GM12878 (cell line): Measurements from ENCODE around the gene SLC2A4. TPM values are rescaled to one million over a fixed set of nuclear protein-coding genes. Genes with fewer than 3 reads are reported as not detected.
A peak's percentile ranks its signal among the peaks of the same experiment; 100 is the strongest.

Source experiments
- ATAC-seq: fragments of 200-7000 bp; cut with Tn5 transposase; 3 replicates; pipeline ENCODE4 v1.9.1; 2020; ENCODE audit warnings: mild to moderate bottlenecking, moderate library complexity
- BruUV-seq: library from RNA; stranded (reverse); fragments of 400-500 nt; replicated peaks from 2 replicates; lab custom pipeline; 2021; lab: Mats Ljungman, UMichigan
- CTCF ChIA-PET: fragments of 300-600 bp; sonication (Branson Sonifier 250); formaldehyde crosslinking; extraction: SDS; loops from one replicate; lab custom pipeline; 2021; ENCODE audit warnings: inconsistent platforms; lab: Yijun Ruan, JAX
- POLR2A ChIA-PET: fragments of 350-600 bp; formaldehyde crosslinking; extraction: SDS; loops from one replicate; lab custom pipeline; 2021; ENCODE audit warnings: inconsistent platforms; lab: Charles Lee
- RAD21 ChIA-PET: fragments of 300-600 bp; sonication (Branson Sonifier 250); formaldehyde crosslinking; loops from one replicate; lab custom pipeline; 2023; ENCODE audit warnings: antibody characterized with exemption; ENCODE audit not compliant: unreplicated experiment; lab: Charles Lee
- SMC1A ChIA-PET: fragments of 300-600 bp; sonication (Branson Sonifier 250); formaldehyde crosslinking; loops from one replicate; lab custom pipeline; 2023; ENCODE audit not compliant: unreplicated experiment, uncharacterized antibody; lab: Charles Lee
- DNase-seq: peaks from one replicate; pipeline ENCODE4 v3.0.0-alpha.2; 2011; ENCODE audit warnings: low read depth, low spot score
- FAIRE-seq: peaks from 3 replicates; lab custom pipeline; 2011; peaks lifted over from hg19 to GRCh38; lab: Jason Lieb, UNC
- H2AFZ ChIP-seq: 2 replicates; pipeline ENCODE4 v1.6.0; 2011; ENCODE audit warnings: low read depth, low read length, control low read depth; ENCODE audit not compliant: control insufficient read depth
- H3K27ac ChIP-seq: 2 replicates; pipeline ENCODE4 v1.5.1; 2011; ENCODE audit warnings: control low read depth; ENCODE audit not compliant: control insufficient read depth, insufficient read depth
- H3K27me3 ChIP-seq, 2 experiments: replicated peaks in 1 of 2; 2 replicates each; pipeline versions ENCODE4 v1.6.0 to v1.6.1; 2011; ENCODE audit warnings: low read length in 1 of 2; ENCODE audit not compliant: control insufficient read depth in 2 of 2, insufficient read depth in 2 of 2
- H3K36me3 ChIP-seq, 2 experiments: 2 replicates each; pipeline ENCODE4 v1.5.1; 2011; ENCODE audit warnings: low read length in 1 of 2; ENCODE audit not compliant: control insufficient read depth in 2 of 2, insufficient read depth in 2 of 2
- H3K4me1 ChIP-seq: 2 replicates; pipeline ENCODE4 v1.6.1; 2011; ENCODE audit warnings: mild to moderate bottlenecking, low read length, moderate library complexity, mixed read lengths; ENCODE audit not compliant: control insufficient read depth, insufficient read depth
- H3K4me2 ChIP-seq: 2 replicates; pipeline ENCODE4 v1.6.0; 2011; ENCODE audit warnings: control low read depth; ENCODE audit not compliant: control insufficient read depth, insufficient read depth
- H3K4me3 ChIP-seq: fragments of 200-600 bp; sonication (generic); 2 replicates; pipeline ENCODE4 v1.5.1; 2016
- H3K79me2 ChIP-seq: 2 replicates; pipeline ENCODE4 v1.6.0; 2011; ENCODE audit warnings: low read length; ENCODE audit not compliant: control insufficient read depth, insufficient read depth
- H3K9ac ChIP-seq: 2 replicates; pipeline ENCODE4 v1.8.0; 2011; ENCODE audit warnings: low read length, control low read depth, mixed read lengths; ENCODE audit not compliant: control insufficient read depth, insufficient read depth
- H3K9me3 ChIP-seq: replicated peaks from 3 replicates; pipeline ENCODE4 v1.5.1; 2011; ENCODE audit warnings: mild to moderate bottlenecking, low read length; ENCODE audit not compliant: control insufficient read depth, insufficient read depth
- H4K20me1 ChIP-seq: 2 replicates; pipeline ENCODE4 v1.6.0; 2011; ENCODE audit not compliant: control insufficient read depth, insufficient read depth
- HDAC6 ChIP-seq: fragments of 200-600 bp; sonication (generic); IDR thresholded peaks from one replicate; pipeline ENCODE4 v1.8.0; 2017; ENCODE audit warnings: antibody characterized with exemption; ENCODE audit not compliant: unreplicated experiment
- TAF1 ChIP-seq: IDR thresholded peaks from 2 replicates; pipeline ENCODE4 v1.6.1; 2011; ENCODE audit warnings: mild to moderate bottlenecking, low read depth, low read length, borderline replicate concordance
- WGBS: methylation state at CpG from one replicate; pipeline ENCODE4 v1.1.6; 2016; ENCODE audit warnings: low lambda C conversion rate; ENCODE audit not compliant: insufficient replicate concordance, insufficient coverage; ENCODE audit errors: missing lambda C conversion rate; 5-methylcytosine and 5-hydroxymethylcytosine counted together
- in situ Hi-C: fragments of 300-500 bp; cut with MboI; formaldehyde crosslinking; loops from 9 replicates; pipeline ENCODE4 v1.14.3; 2018; ENCODE audit warnings: mixed read lengths
- intact Hi-C: fragments of 100-400 bp; cut with micrococcal nuclease; formaldehyde crosslinking; loops from one replicate; pipeline ENCODE4 v1.14.2; 2022; ENCODE audit not compliant: unreplicated experiment
- polyA plus RNA-seq, 11 experiments: library from polyadenylated mRNA; depleted of rRNA in 4 of 11; unstranded in 6 of 11; stranded (reverse) in 5 of 11; fragments of >200 nt; fragmentation: Nextera tagmentation in 4 of 11; fragmentation: Illumina TruSeq in 1 of 11; extraction: Ambion mirVana in 4 of 11; extraction: Trizol in 1 of 11; gene quantifications; 1 replicate in 1 of 11; 2 replicates in 10 of 11; pipeline versions ENCODE4 v1.2.1 to v1.2.3, GENCODE V29; 2011 to 2016; ENCODE audit warnings: inconsistent platforms in 2 of 11, missing spikeins in 2 of 11, low read depth in 1 of 11
- total RNA-seq, 4 experiments: library from RNA; depleted of rRNA in 3 of 4; stranded (reverse); fragments of >200 nt in 3 of 4; fragmentation: Illumina TruSeq in 1 of 4; extraction: Trizol in 1 of 4; gene quantifications; 2 replicates each; pipeline versions ENCODE4 v1.2.1 to v1.2.3, GENCODE V29; 2013 to 2021
- TF ChIP-seq, protein P1 (sequence below): fragments of 450-650 bp; IDR thresholded peaks from 2 replicates; pipeline ENCODE4 v1.6.1; 2016; ENCODE audit warnings: mild to moderate bottlenecking
- TF ChIP-seq, protein P2 (sequence below): fragments of 450-650 bp; conservative IDR thresholded peaks from 2 replicates; pipeline ENCODE4 v1.6.1; 2017; ENCODE audit warnings: mild to moderate bottlenecking, moderate library complexity

The SLC2A4 gene
- total and polyA plus RNA-seq, 10 of the 15 experiments (the other 5 are each of a cell fraction or from before 2014, with no cell fraction given), result 0.03 to 0.23 (median 0.04) TPM; not detected in 4

DNA sequence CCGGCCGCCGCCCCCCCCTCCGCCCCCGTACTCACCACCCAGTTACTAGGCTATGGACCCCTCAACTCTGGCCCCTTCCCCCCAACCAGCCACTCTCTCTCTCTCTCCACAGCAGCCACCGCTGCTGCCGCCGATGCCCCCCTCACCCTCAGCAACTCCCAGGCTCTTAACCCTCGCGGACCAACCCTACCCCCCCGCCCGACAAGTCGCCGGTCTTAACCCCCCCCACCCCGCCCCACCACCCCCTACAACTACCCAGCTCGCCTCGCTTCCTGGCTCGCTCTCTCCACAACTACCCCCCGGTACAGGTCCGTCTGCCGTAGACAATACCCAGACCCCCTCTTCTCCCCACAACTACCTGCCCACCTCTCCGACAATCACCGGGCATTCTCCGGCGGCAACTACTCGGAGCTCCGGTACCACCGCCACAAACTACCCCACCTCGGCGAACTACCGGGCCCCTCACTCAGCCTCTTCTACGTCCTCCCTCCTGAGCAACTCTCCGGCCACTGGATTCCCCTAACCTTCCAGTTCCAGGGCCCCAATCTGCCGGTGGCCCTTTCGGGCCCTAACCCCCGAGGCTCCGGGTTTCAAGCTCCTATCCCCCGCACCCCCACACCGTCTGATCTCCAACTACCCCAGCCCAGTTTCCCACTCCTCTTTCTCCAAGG is 43.0 kb upstream of the SLC2A4 start:
- Histone ChIP-seq H3K79me2 (peaks cover 56% of the 10 kb centered on the region), H3K27ac (peak overlapping the region; percentile 87), H4K20me1 (no peaks in the 10 kb centered on the region), H3K4me3 (peak overlapping the region; percentile 96), H3K9me3 (no peaks in the 10 kb centered on the region), H2AFZ (no peak overlapping the region), H3K9ac (peak overlapping the region; percentile 95), H3K36me3 (peaks cover 9 to 14% of the 10 kb centered on the region in 2 experiments), H3K4me1 (peaks cover 29% of the 10 kb centered on the region), H3K27me3 (no peaks in the 10 kb centered on the region), H3K4me2 (0 out of 2 replicates have a peak overlapping the region, but pooled peaks have one; percentile 0)
- FAIRE-seq (no peak), ATAC-seq (no peak), DNase-seq (no peak)
- RAD21 ChIA-PET, result interaction anchor here (0.7 to 6.3 kb wide), 8 partner anchors 11 to 198 kb away, joined by 3 to 51 read pairs (median 5); partner anchors contain the start of genes ACADVL, CTDNEP1, DLG4 and ELP5
- POLR2A ChIA-PET, result interaction anchor here (0.6 to 7.3 kb wide), 6 partner anchors 12 to 1728 kb away, joined by 3 to 99 read pairs (median 8); partner anchors contain the start of genes ACADVL, CTDNEP1, CYB5D1 and DLG4
- in situ Hi-C loops, result no loop called here
- CTCF ChIA-PET, result interaction anchor here (0.6 to 6.0 kb wide), 7 partner anchors 11 to 449 kb away, joined by 3 to 70 read pairs (median 4); partner anchors contain the start of genes ACADVL, DLG4 and WRAP53
- BruUV-seq, result no TSS peak
- SMC1A ChIA-PET, result interaction anchor here (1.2 to 2.0 kb wide), 2 partner anchors 11 to 19 kb away, joined by 3 to 4 read pairs; partner anchors contain the start of genes ACADVL and DLG4
- TF ChIP-seq, protein P1, sequence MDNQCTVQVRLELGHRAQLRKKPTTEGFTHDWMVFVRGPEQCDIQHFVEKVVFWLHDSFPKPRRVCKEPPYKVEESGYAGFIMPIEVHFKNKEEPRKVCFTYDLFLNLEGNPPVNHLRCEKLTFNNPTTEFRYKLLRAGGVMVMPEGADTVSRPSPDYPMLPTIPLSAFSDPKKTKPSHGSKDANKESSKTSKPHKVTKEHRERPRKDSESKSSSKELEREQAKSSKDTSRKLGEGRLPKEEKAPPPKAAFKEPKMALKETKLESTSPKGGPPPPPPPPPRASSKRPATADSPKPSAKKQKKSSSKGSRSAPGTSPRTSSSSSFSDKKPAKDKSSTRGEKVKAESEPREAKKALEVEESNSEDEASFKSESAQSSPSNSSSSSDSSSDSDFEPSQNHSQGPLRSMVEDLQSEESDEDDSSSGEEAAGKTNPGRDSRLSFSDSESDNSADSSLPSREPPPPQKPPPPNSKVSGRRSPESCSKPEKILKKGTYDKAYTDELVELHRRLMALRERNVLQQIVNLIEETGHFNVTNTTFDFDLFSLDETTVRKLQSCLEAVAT, result peak; percentile 71
- TF ChIP-seq HDAC6 (no peak), TAF1 (0 out of 2 replicates have a peak, but pooled peaks have one; percentile 10)
- TF ChIP-seq, protein P2, sequence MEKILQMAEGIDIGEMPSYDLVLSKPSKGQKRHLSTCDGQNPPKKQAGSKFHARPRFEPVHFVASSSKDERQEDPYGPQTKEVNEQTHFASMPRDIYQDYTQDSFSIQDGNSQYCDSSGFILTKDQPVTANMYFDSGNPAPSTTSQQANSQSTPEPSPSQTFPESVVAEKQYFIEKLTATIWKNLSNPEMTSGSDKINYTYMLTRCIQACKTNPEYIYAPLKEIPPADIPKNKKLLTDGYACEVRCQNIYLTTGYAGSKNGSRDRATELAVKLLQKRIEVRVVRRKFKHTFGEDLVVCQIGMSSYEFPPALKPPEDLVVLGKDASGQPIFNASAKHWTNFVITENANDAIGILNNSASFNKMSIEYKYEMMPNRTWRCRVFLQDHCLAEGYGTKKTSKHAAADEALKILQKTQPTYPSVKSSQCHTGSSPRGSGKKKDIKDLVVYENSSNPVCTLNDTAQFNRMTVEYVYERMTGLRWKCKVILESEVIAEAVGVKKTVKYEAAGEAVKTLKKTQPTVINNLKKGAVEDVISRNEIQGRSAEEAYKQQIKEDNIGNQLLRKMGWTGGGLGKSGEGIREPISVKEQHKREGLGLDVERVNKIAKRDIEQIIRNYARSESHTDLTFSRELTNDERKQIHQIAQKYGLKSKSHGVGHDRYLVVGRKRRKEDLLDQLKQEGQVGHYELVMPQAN, result peak; percentile 16; the same call in 1 of the 2 replicates
- under 1% methylated on average over 25 of the region's 39 CpGs for WGBS
- intact Hi-C loops, result loop anchor here (2.0 kb wide), 1 partner anchor 24 kb away; no protein-coding TSS in a partner anchor
